Natural killer cell treated with Interleukin-12 subunit alpha and Interleukin-12 subunit beta and Interleukin-15 and Interleukin-18, amount 100 ng/mL, for 72 hours (primary cell): ENCODE measurements around the gene DCBLD1. TPM values are rescaled to one million over a fixed set of nuclear protein-coding genes. Genes with fewer than 3 reads are reported as not detected.

ENCODE experiments used
- ATAC-seq, 2 donors: fragments of 150-1000 bp; cut with Tn5 transposase in 1 of 2; sonication (Bioruptor Pico), chemical (Tn5 transposase) in 1 of 2; 2 replicates each; pipeline ENCODE4 v1.10.0; 2021
- DNase-seq: peaks from one replicate; pipeline ENCODE4 v3.0.0; 2022; ENCODE audit warnings: low spot score
- H3K27ac Mint-ChIP-seq, 2 donors: 1 replicate in 1 of 2; 2 replicates in 1 of 2; pipeline ENCODE4 v1.8.0; 2022; ENCODE audit warnings: mixed read lengths in 2 of 2, mild to moderate bottlenecking in 1 of 2, moderate library complexity in 1 of 2
- H3K27me3 Mint-ChIP-seq, 2 donors: 1 replicate in 1 of 2; 2 replicates in 1 of 2; pipeline ENCODE4 v1.8.0; 2022; ENCODE audit warnings: mixed read lengths in 2 of 2
- H3K36me3 Mint-ChIP-seq: one replicate; pipeline ENCODE4 v1.8.0; 2022; ENCODE audit warnings: mixed read lengths
- H3K4me1 Mint-ChIP-seq, 2 donors: 1 replicate in 1 of 2; 2 replicates in 1 of 2; pipeline ENCODE4 v1.8.0; 2022; ENCODE audit warnings: low read depth in 2 of 2, mixed read lengths in 2 of 2, mild to moderate bottlenecking in 1 of 2
- H3K4me3 Mint-ChIP-seq: one replicate; pipeline ENCODE4 v1.8.0; 2022; ENCODE audit warnings: mixed read lengths
- H3K9me3 Mint-ChIP-seq: 2 replicates; pipeline ENCODE4 v1.8.0; 2022; ENCODE audit warnings: mixed read lengths
- total RNA-seq, 2 donors: library from RNA; stranded (reverse); gene quantifications; one replicate each; pipeline ENCODE4 v1.2.3, GENCODE V29; 2022

Gene DCBLD1
- total RNA-seq, 2 donors from 2014 or later: 11.5 to 14.9 TPM

- no peaks in the 10 kb centered on the region for H3K9me3 Mint-ChIP-seq
- H3K27me3 Mint-ChIP-seq: no peaks in the 10 kb centered on the region
- H3K4me1 Mint-ChIP-seq: peaks cover 25 to 30% of the 10 kb centered on the region in 2 donors
- ATAC-seq (no peak), DNase-seq (no peak)
- H3K27ac Mint-ChIP-seq: peak overlapping the region in 1 of 2 donors; percentile 23
- no peaks in the 10 kb centered on the region for H3K36me3 Mint-ChIP-seq
- no peak overlapping the region for H3K4me3 Mint-ChIP-seq
Measured at GRCh38 chr6:117496383-117496990, 14.0 kb downstream of the DCBLD1 start.

- no peak for DNase-seq
- Mint-ChIP-seq H3K27me3 (no peaks in the 10 kb centered on the region), H3K4me1 (peaks cover 29 to 34% of the 10 kb centered on the region in 2 donors), H3K27ac (no peak overlapping the region), H3K9me3 (no peaks in the 10 kb centered on the region), H3K36me3 (no peaks in the 10 kb centered on the region), H3K4me3 (no peak overlapping the region)
- no peak for ATAC-seq
Measured at GRCh38 chr6:117497237-117497636, 14.8 kb downstream of the DCBLD1 start.

- DNase-seq: no peak
- peak overlapping the region; percentile 38 to 68 for H3K27ac Mint-ChIP-seq
Measured at GRCh38 chr6:117498159-117498558, 15.7 kb downstream of the DCBLD1 start.

GRCh38 chr6:117501722-117502121, 19.2 kb downstream of the DCBLD1 start:
- H3K4me3 Mint-ChIP-seq: no peak overlapping the region
- H3K27ac Mint-ChIP-seq: no peak overlapping the region
- H3K4me1 Mint-ChIP-seq: peaks cover 12 to 19% of the 10 kb centered on the region in 2 donors
- H3K9me3 Mint-ChIP-seq: no peaks in the 10 kb centered on the region
- H3K27me3 Mint-ChIP-seq: no peaks in the 10 kb centered on the region
- peaks cover 4% of the 10 kb centered on the region for H3K36me3 Mint-ChIP-seq
- DNase-seq (no peak), ATAC-seq (no peak)

More at GRCh38 chr6:117498159-117498558, 15.7 kb downstream of the DCBLD1 start:
- no peak overlapping the region for H3K4me3 Mint-ChIP-seq
- no peak for ATAC-seq
- H3K4me1 Mint-ChIP-seq: peaks cover 29 to 37% of the 10 kb centered on the region in 2 donors
- no peaks in the 10 kb centered on the region for H3K9me3 Mint-ChIP-seq
- H3K27me3 Mint-ChIP-seq: no peaks in the 10 kb centered on the region
- H3K36me3 Mint-ChIP-seq: no peaks in the 10 kb centered on the region

- Mint-ChIP-seq H3K9me3 (no peaks in the 10 kb centered on the region), H3K36me3 (peaks cover 4% of the 10 kb centered on the region), H3K27me3 (no peaks in the 10 kb centered on the region), H3K4me1 (peaks cover 11 to 16% of the 10 kb centered on the region in 2 donors), H3K4me3 (no peak overlapping the region), H3K27ac (peak overlapping the region in 1 of 2 donors; percentile 26)
- DNase-seq: no peak
- ATAC-seq: no peak
Measured at GRCh38 chr6:117502580-117502979, 20.1 kb downstream of the DCBLD1 start.

- no peak for ATAC-seq
- H3K9me3 Mint-ChIP-seq: no peaks in the 10 kb centered on the region
- peaks cover 4% of the 10 kb centered on the region for H3K36me3 Mint-ChIP-seq
- no peak overlapping the region for H3K4me3 Mint-ChIP-seq
- H3K4me1 Mint-ChIP-seq: peaks cover 8 to 12% of the 10 kb centered on the region in 2 donors
- no peaks in the 10 kb centered on the region for H3K27me3 Mint-ChIP-seq
- no peak for DNase-seq
- peak overlapping the region in 1 of 2 donors; percentile 26 for H3K27ac Mint-ChIP-seq
Measured at GRCh38 chr6:117503211-117503610, 20.7 kb downstream of the DCBLD1 start.

- Mint-ChIP-seq H3K4me1 (peaks cover 4 to 8% of the 10 kb centered on the region in 2 donors), H3K27ac (no peak overlapping the region)
- no peak for ATAC-seq
Measured at GRCh38 chr6:117504478-117505144, 22.1 kb downstream of the DCBLD1 start.

GRCh38 chr6:117505311-117505710, 22.8 kb downstream of the DCBLD1 start:
- H3K27ac Mint-ChIP-seq: no peak overlapping the region
- H3K36me3 Mint-ChIP-seq: peaks cover 4% of the 10 kb centered on the region
- H3K4me1 Mint-ChIP-seq: peaks cover 4 to 8% of the 10 kb centered on the region in 2 donors
- H3K27me3 Mint-ChIP-seq: no peaks in the 10 kb centered on the region
- ATAC-seq (no peak), DNase-seq (no peak)
- no peak overlapping the region for H3K4me3 Mint-ChIP-seq
- H3K9me3 Mint-ChIP-seq: no peaks in the 10 kb centered on the region

More at GRCh38 chr6:117504478-117505144, 22.1 kb downstream of the DCBLD1 start:
- Mint-ChIP-seq H3K4me3 (no peak overlapping the region), H3K9me3 (no peaks in the 10 kb centered on the region), H3K27me3 (no peaks in the 10 kb centered on the region), H3K36me3 (peaks cover 4% of the 10 kb centered on the region)
- no peak for DNase-seq

- H3K36me3 Mint-ChIP-seq: peaks cover 4% of the 10 kb centered on the region
- ATAC-seq: no peak
Measured at GRCh38 chr6:117506180-117506835, 23.8 kb downstream of the DCBLD1 start.

GRCh38 chr6:117506907-117507306, 24.4 kb downstream of the DCBLD1 start:
- Mint-ChIP-seq H3K27ac (no peak overlapping the region), H3K4me3 (no peak overlapping the region), H3K36me3 (peaks cover 4% of the 10 kb centered on the region)

More at GRCh38 chr6:117506180-117506835, 23.8 kb downstream of the DCBLD1 start:
- DNase-seq: no peak
- Mint-ChIP-seq H3K27me3 (no peaks in the 10 kb centered on the region), H3K4me1 (peaks cover 4 to 8% of the 10 kb centered on the region in 2 donors), H3K9me3 (no peaks in the 10 kb centered on the region), H3K4me3 (no peak overlapping the region), H3K27ac (no peak overlapping the region)

GRCh38 chr6:117508450-117508971, 26.0 kb downstream of the DCBLD1 start:
- no peak for ATAC-seq
- no peaks in the 10 kb centered on the region for H3K4me1 Mint-ChIP-seq
- H3K27me3 Mint-ChIP-seq: no peaks in the 10 kb centered on the region
- H3K4me3 Mint-ChIP-seq: no peak overlapping the region
- H3K27ac Mint-ChIP-seq: no peak overlapping the region
- no peak for DNase-seq
- peaks cover 4% of the 10 kb centered on the region for H3K36me3 Mint-ChIP-seq
- no peaks in the 10 kb centered on the region for H3K9me3 Mint-ChIP-seq

More at GRCh38 chr6:117506907-117507306, 24.4 kb downstream of the DCBLD1 start:
- Mint-ChIP-seq H3K9me3 (no peaks in the 10 kb centered on the region), H3K27me3 (no peaks in the 10 kb centered on the region), H3K4me1 (peaks cover 3 to 6% of the 10 kb centered on the region in 2 donors)
- ATAC-seq (no peak), DNase-seq (no peak)

GRCh38 chr6:117509021-117509420, 26.5 kb downstream of the DCBLD1 start:
- Mint-ChIP-seq H3K9me3 (no peaks in the 10 kb centered on the region), H3K27me3 (no peaks in the 10 kb centered on the region), H3K4me1 (no peaks in the 10 kb centered on the region), H3K27ac (no peak overlapping the region), H3K4me3 (no peak overlapping the region), H3K36me3 (peaks cover 4% of the 10 kb centered on the region)
- ATAC-seq (no peak), DNase-seq (no peak)

- no peak overlapping the region for H3K27ac Mint-ChIP-seq
- peaks cover 0 to 3% of the 10 kb centered on the region in 2 donors for H3K4me1 Mint-ChIP-seq
- no peak for DNase-seq
- no peaks in the 10 kb centered on the region for H3K27me3 Mint-ChIP-seq
- no peaks in the 10 kb centered on the region for H3K9me3 Mint-ChIP-seq
- no peak overlapping the region for H3K4me3 Mint-ChIP-seq
- ATAC-seq: no peak
- H3K36me3 Mint-ChIP-seq: no peaks in the 10 kb centered on the region
Measured at GRCh38 chr6:117512056-117512828, 29.8 kb downstream of the DCBLD1 start.
